ENCODE measurements around the gene AQR. TPM values are rescaled to one million over a fixed set of nuclear protein-coding genes. Genes with fewer than 3 reads are reported as not detected.

AQR gene
- total RNA-seq, 1 experiment from 2014 or later: 30.7 TPM

DNA sequence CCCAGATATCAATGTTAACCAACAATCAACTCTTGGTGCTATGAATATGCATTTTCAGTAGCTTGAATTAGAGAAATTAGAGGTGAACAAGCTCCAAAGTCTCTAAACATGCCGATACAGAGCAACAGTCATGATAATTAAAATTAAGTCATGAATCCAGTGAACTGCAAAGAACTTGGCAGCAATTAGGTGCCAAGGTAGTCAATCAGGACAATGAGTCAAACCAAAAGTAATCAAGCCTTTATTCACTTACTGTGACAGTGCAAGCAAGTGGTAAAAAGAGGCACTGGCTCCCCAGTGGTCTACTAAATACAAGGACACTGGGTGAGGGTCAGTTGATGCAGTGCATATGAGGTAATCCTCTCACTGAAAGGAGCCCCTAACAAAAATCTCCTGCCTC lies 16.8 kb upstream of the AQR start (continued):
- TF ChIP-seq RAD21 (IDR thresholded peaks at IDR 0.05; ENCODE audit: low read depth): no peak

DNA sequence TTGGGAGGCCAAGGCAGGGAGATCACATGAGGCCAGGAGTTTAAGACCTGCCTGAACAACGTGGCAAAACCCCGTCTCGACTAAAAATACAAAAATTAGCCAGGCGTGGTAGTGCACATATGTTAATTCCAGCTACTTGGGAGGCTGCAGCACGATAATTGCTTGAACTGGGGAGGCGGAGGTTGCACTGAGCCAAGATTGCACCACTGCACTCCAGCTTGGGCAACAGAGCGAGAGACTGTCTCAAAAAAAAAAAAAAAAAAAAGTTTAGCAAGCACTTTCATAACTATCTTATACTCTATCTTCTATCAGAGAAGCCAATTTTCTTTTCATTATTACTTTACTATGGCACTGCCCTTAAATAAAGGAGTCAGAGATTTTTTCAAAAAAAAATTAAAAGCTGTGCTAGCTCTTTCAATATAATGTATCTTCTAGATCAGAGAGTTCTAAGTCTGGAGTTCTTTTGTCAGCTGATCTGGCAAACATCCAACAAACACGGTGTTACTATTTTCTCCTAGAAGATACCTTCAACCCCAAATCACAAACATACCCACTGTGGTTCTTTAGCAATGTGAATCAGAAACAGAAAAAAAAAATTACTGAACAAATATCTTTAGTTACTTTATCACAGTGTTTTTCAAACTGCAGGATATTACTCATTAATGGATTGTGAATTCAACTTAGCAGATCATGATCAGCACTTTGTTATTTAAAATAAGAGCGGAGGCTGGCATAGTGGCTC lies 15.5 kb upstream of the AQR start:
- ATAC-seq: no peak
- no peaks in the 10 kb centered on the region for H3K27me3 ChIP-seq (ENCODE audit: insufficient read depth, low read length)
- intact Hi-C loops (cut with micrococcal nuclease): loop anchor here (10.0 kb wide), 1 partner anchor 760 kb away; the partner anchor contains the start of gene EMC4
- H3K4me1 ChIP-seq (ENCODE audit: control insufficient read depth in 1 of 2, insufficient read depth in 2 of 2, low read length in 2 of 2): peaks cover 12 to 24% of the 10 kb centered on the region in 2 experiments; a peak in 3 of 4 replicates
- H3K9ac ChIP-seq (ENCODE audit: low read length): no peak overlapping the region
- H3K9me3 ChIP-seq (ENCODE audit: control insufficient read depth in 1 of 2, insufficient read depth in 1 of 2, low read depth in 1 of 2, low read length in 2 of 2): no peaks in the 10 kb centered on the region
- H2AFZ ChIP-seq (ENCODE audit: low read depth, low read length, poor library complexity, severe bottlenecking): no peak overlapping the region
- DNase-seq (ENCODE audit: low read depth, low spot score): no peak
- no peak for TF ChIP-seq EZH2phosphoT487 (IDR thresholded peaks at IDR 0.05; ENCODE audit: borderline replicate concordance)
- H3K9me2 ChIP-seq (ENCODE audit: insufficient read depth): no peaks in the 10 kb centered on the region
- peaks cover 73% of the 10 kb centered on the region for H3K79me2 ChIP-seq (ENCODE audit: insufficient read depth, low read length)
- H3K4me2 ChIP-seq (ENCODE audit: low read length): no peak overlapping the region
- BruUV-seq (replicated peaks): no TSS peak
- peaks cover 23 to 24% of the 10 kb centered on the region in 2 experiments; a peak in 3 of 4 replicates for H3K36me3 ChIP-seq (ENCODE audit: control insufficient read depth in 1 of 2, insufficient read depth in 2 of 2, low read length in 2 of 2)
- H3K27ac ChIP-seq (ENCODE audit: low read depth, low read length): no peak overlapping the region
- no peak overlapping the region for H3K4me3 ChIP-seq (replicated peaks in 1 of 2; ENCODE audit: low read depth in 1 of 2, low read length in 2 of 2)
- POLR2A ChIA-PET: no interaction called here
- RAD21 ChIA-PET (ENCODE audit: low non-redundant PET in 1 of 2, low total read pairs in 2 of 2, uncharacterized antibody in 2 of 2, unreplicated experiment in 2 of 2): no interaction called here
- no peaks in the 10 kb centered on the region for H4K20me1 ChIP-seq (ENCODE audit: insufficient read depth)
- CTCF ChIA-PET: interaction anchor here (2.1 kb wide), 1 partner anchor 15 kb away, joined by 6 read pairs; the partner anchor contains the start of gene AQR

GRCh38 chr15:34976743-34977142 lies 7.2 kb upstream of the AQR start:
- RAD21 ChIA-PET (ENCODE audit: low non-redundant PET in 1 of 2, low total read pairs in 2 of 2, uncharacterized antibody in 2 of 2, unreplicated experiment in 2 of 2): no interaction called here
- no TSS peak for BruUV-seq (replicated peaks)
- H3K27me3 ChIP-seq (ENCODE audit: insufficient read depth, low read length): no peaks in the 10 kb centered on the region

More at GRCh38 chr15:34976743-34977142, 7.2 kb upstream of the AQR start:
- intact Hi-C loops (cut with micrococcal nuclease): no loop called here
- no peak overlapping the region for H3K4me3 ChIP-seq (replicated peaks in 1 of 2; ENCODE audit: low read depth in 1 of 2, low read length in 2 of 2)
- H2AFZ ChIP-seq (ENCODE audit: low read depth, low read length, poor library complexity, severe bottlenecking): no peak overlapping the region
- H3K36me3 ChIP-seq (ENCODE audit: control insufficient read depth in 1 of 2, insufficient read depth in 2 of 2, low read length in 2 of 2): peaks cover 0 to 3% of the 10 kb centered on the region in 2 experiments; a peak in 2 of 4 replicates
- H3K9me2 ChIP-seq (ENCODE audit: insufficient read depth): no peaks in the 10 kb centered on the region
- no peaks in the 10 kb centered on the region for H3K4me1 ChIP-seq (ENCODE audit: control insufficient read depth in 1 of 2, insufficient read depth in 2 of 2, low read length in 2 of 2)
- TF ChIP-seq ZNF274 (IDR thresholded peaks at IDR 0.05; ENCODE audit: low read depth, low read length): no peak
- TF ChIP-seq CTCF (IDR thresholded peaks at IDR 0.05 in 2 of 3, conservative IDR thresholded peaks at IDR 0.05 in 1 of 3; ENCODE audit: borderline replicate concordance in 1 of 3, insufficient read depth in 1 of 3, low read depth in 2 of 3, low read length in 2 of 3): no peak
- TF ChIP-seq SP1 (IDR thresholded peaks at IDR 0.05; ENCODE audit: low read depth): no peak
- no peak for TF ChIP-seq POLR2AphosphoS5 (IDR thresholded peaks at IDR 0.05; ENCODE audit: low read depth, low read length)
- no peak for TF ChIP-seq CEBPB (IDR thresholded peaks at IDR 0.05; ENCODE audit: low read depth)
- no peaks in the 10 kb centered on the region for H3K9me3 ChIP-seq (ENCODE audit: control insufficient read depth in 1 of 2, insufficient read depth in 1 of 2, low read depth in 1 of 2, low read length in 2 of 2)
- H3K27ac ChIP-seq (ENCODE audit: low read depth, low read length): no peak overlapping the region
- H3K79me2 ChIP-seq (ENCODE audit: insufficient read depth, low read length): peaks cover 24% of the 10 kb centered on the region
- DNase-seq (ENCODE audit: low read depth, low spot score): no peak
- POLR2A ChIA-PET: no interaction called here
- H3K4me2 ChIP-seq (ENCODE audit: low read length): no peak overlapping the region
- no peak overlapping the region for H3K9ac ChIP-seq (ENCODE audit: low read length)
- ATAC-seq: no peak
- CTCF ChIA-PET: no interaction called here
- H4K20me1 ChIP-seq (ENCODE audit: insufficient read depth): no peaks in the 10 kb centered on the region
